H1 (cell line): ENCODE data around the gene ALDH7A1. TPM values are rescaled to one million over a fixed set of nuclear protein-coding genes. Genes with fewer than 3 reads are reported as not detected.

Experiments
- ASH2L ChIP-seq: fragments of 200-600, 300-600 bp; sonication (generic); IDR thresholded peaks from one replicate; pipeline ENCODE4 v1.7.1; 2017; ENCODE audit warnings: low read length
- polyA plus RNA-seq, 7 experiments: library from polyadenylated mRNA; depleted of rRNA in 3 of 7; stranded (reverse) in 5 of 7; unstranded in 2 of 7; fragments of >200 nt in 5 of 7; fragments of 200-250 nt in 2 of 7; gene quantifications; 1 replicate in 5 of 7; 2 replicates in 1 of 7; 4 replicates in 1 of 7; pipeline versions ENCODE4 v1.2.1 to v1.2.3, GENCODE V29; 2011 to 2013; ENCODE audit warnings: missing spikeins in 2 of 7, mixed read lengths in 2 of 7
- total RNA-seq: library from RNA; stranded (reverse); fragmentation: NEBNext Ultra II Directional; extraction: Animal tissue kit (Norgen Biotek cat#: 25700); gene quantifications from 2 replicates; pipeline ENCODE4 v1.2.1, GENCODE V29; 2021

ALDH7A1 gene
- total and polyA plus RNA-seq, 2 of the 8 experiments (the other 6 are each of a cell fraction or from before 2014, with no cell fraction given) = 99.6 to 225 TPM

GRCh38 chr5:126613941-126614592 lies 19.0 kb upstream of the ALDH7A1 start (continued):
- TF ChIP-seq ASH2L = no peak
